ENCODE results near the gene NELFA. TPM values are rescaled to one million over a fixed set of nuclear protein-coding genes. Genes with fewer than 3 reads are reported as not detected.

Gene NELFA
- total RNA-seq, 4 donors from 2014 or later: 22.0 to 80.4 (median 31.8) TPM

DNA sequence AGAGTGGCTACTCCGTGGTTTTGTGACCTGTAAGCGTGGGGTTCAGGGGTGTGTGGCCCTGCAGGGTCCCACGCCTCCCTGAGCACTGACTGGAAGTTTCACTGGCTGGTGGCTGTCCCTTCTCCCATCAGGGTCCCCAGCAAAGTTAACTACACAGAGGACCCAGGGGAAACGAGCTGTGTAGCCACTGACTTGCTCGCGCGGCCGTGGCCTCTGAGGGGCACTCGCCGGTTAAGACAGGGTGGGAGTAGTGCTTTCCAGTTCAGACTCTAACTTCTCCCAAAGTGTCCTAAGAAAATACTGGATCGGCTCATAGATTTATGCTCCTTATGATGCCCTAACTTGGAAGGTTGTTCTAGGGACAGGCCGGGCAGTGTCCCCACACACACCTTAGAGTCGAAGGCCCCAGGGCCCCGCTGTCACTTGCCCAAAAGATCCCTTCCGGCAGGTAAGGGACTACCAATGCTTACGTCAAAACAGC, 28.2 kb downstream of the NELFA start:
- Histone ChIP-seq H3K36me3 (peaks cover 0 to 34% (median 21%) of the 10 kb centered on the region in 4 donors), H3K9me3 (no peaks in the 10 kb centered on the region), H3K27me3 (no peaks in the 10 kb centered on the region), H3K4me1 (peaks cover 0 to 5% (median 2%) of the 10 kb centered on the region in 4 donors), H3K27ac (no peak overlapping the region), H3K4me3 (no peak overlapping the region)
- intact Hi-C loops (cut with DNase I; ENCODE audit: low total_unique reads): no loop called here
- WGBS, 2 donors (ENCODE audit: low coverage in 1 of 2): 88% methylated on average over 16 of the region's 16 CpGs; no CpG with 5 or more reads in 1 of the 2 donors
- TF ChIP-seq EP300 (IDR thresholded peaks at IDR 0.05; ENCODE audit: low read depth): no peak
- TF ChIP-seq POLR2AphosphoS5 (IDR thresholded peaks at IDR 0.05): no peak
- no peak for TF ChIP-seq POLR2A (IDR thresholded peaks at IDR 0.05)
- TF ChIP-seq, protein P1, sequence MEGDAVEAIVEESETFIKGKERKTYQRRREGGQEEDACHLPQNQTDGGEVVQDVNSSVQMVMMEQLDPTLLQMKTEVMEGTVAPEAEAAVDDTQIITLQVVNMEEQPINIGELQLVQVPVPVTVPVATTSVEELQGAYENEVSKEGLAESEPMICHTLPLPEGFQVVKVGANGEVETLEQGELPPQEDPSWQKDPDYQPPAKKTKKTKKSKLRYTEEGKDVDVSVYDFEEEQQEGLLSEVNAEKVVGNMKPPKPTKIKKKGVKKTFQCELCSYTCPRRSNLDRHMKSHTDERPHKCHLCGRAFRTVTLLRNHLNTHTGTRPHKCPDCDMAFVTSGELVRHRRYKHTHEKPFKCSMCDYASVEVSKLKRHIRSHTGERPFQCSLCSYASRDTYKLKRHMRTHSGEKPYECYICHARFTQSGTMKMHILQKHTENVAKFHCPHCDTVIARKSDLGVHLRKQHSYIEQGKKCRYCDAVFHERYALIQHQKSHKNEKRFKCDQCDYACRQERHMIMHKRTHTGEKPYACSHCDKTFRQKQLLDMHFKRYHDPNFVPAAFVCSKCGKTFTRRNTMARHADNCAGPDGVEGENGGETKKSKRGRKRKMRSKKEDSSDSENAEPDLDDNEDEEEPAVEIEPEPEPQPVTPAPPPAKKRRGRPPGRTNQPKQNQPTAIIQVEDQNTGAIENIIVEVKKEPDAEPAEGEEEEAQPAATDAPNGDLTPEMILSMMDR (IDR thresholded peaks at IDR 0.05): no peak
- no peak for DNase-seq
- in situ Hi-C loops (cut with MboI; ENCODE audit: low pct_ligation_motif_present in 1 of 4, low pct_unique_long_range_greater_than_20kb in 1 of 4, low sequenced_read_pairs in 3 of 4): no loop called here

DNA sequence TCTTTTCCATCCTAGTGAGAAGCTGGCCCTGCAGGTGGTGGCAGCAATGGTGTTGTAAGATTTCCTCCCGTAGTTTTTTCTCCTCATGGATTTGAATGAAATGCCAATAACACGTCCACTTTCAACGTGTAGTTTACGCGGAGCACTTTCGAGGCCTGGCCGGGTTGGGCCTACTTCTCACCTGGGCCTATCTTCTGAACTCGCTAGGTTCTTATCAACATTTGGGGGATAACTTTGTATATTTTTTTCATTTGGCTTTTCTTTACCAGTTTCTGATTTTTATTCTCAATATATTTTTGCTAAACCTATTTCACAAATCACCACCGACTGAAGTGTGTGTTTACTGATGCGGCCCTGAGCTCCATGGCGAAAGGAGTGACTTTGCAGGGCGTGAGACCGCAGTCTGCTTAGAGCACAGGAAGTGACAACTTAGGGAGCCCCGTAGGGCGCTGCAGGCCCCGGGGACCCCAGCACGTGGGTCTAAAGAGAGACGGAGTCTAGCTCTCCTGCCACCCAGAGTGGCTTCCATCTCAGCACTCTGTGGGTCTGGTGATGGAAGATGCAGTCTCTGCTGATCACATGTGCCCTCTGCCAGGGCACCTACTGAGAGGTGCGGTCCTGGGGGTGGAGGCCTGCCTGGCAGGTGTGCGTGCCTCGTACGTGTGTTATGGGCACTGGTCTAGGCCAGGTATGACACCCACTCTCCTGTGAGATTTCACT, 29.1 kb downstream of the NELFA start:
- Histone ChIP-seq H3K36me3 (peaks cover 0 to 39% (median 21%) of the 10 kb centered on the region in 4 donors), H3K4me1 (peaks cover 0 to 5% (median 2%) of the 10 kb centered on the region in 4 donors), H3K27ac (no peak overlapping the region), H3K4me3 (no peak overlapping the region), H3K9me3 (no peaks in the 10 kb centered on the region), H3K27me3 (no peaks in the 10 kb centered on the region)
- in situ Hi-C loops (cut with MboI; ENCODE audit: low pct_ligation_motif_present in 1 of 4, low pct_unique_long_range_greater_than_20kb in 1 of 4, low sequenced_read_pairs in 3 of 4): no loop called here
- TF ChIP-seq POLR2A (IDR thresholded peaks at IDR 0.05): no peak
- TF ChIP-seq POLR2AphosphoS5 (IDR thresholded peaks at IDR 0.05): no peak
- TF ChIP-seq, protein P1 (IDR thresholded peaks at IDR 0.05): no peak
- no peak for TF ChIP-seq EP300 (IDR thresholded peaks at IDR 0.05; ENCODE audit: low read depth)
- intact Hi-C loops (cut with DNase I; ENCODE audit: low total_unique reads): no loop called here
- 84 to 90% methylated on average over 4 to 22 of the region's 22 CpGs for WGBS, 2 donors (ENCODE audit: low coverage in 1 of 2)
- DNase-seq: no peak

DNA sequence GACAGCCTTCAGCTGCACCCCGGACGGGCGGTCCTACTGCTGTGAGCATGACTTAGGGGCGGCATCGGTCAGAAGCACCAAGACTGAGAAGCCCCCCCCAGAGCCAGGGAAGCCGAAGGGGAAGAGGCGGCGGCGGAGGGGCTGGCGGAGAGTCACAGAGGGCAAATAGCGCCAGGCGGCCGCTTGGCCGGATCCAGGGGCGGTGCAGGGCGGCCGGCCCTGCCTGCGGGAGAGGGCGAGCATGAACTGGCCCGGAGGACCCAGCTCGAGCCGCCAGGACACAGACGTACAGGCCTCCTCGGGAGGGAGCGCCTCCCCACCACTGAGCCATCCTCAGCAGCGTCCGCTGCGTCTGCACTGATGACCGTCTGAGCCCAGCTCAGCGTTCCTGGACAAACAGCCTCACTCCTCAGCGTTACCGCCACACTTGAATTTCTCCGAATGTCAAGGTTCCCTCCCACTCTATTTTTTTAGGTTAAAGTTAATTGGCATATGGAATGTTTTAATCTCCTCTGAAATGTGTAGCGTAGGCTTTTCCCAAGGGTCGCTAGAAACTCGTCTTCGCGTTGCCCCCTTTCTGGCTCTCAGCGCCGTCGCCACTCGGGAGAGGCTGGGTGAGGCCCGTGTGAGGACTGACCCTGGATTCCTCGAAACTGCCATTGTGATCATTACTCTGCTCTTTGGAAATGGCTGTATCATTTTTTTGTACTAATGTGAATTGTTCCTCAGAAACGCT, 29.9 kb downstream of the NELFA start:
- Histone ChIP-seq H3K27me3 (no peaks in the 10 kb centered on the region), H3K36me3 (peaks cover 0 to 41% (median 21%) of the 10 kb centered on the region in 4 donors), H3K27ac (no peak overlapping the region), H3K4me3 (no peak overlapping the region), H3K9me3 (no peaks in the 10 kb centered on the region), H3K4me1 (peaks cover 0 to 5% (median 2%) of the 10 kb centered on the region in 4 donors)
- intact Hi-C loops (cut with DNase I; ENCODE audit: low total_unique reads): no loop called here
- no peak for TF ChIP-seq EP300 (IDR thresholded peaks at IDR 0.05; ENCODE audit: low read depth)
- no peak for TF ChIP-seq POLR2A (IDR thresholded peaks at IDR 0.05)
- no peak for TF ChIP-seq POLR2AphosphoS5 (IDR thresholded peaks at IDR 0.05)
- TF ChIP-seq, protein P1 (IDR thresholded peaks at IDR 0.05): no peak
- in situ Hi-C loops (cut with MboI; ENCODE audit: low pct_ligation_motif_present in 1 of 4, low pct_unique_long_range_greater_than_20kb in 1 of 4, low sequenced_read_pairs in 3 of 4): no loop called here
- WGBS, 2 donors (ENCODE audit: low coverage in 1 of 2): 95% methylated on average over 45 of the region's 45 CpGs; no CpG with 5 or more reads in 1 of the 2 donors
- no peak for DNase-seq

DNA sequence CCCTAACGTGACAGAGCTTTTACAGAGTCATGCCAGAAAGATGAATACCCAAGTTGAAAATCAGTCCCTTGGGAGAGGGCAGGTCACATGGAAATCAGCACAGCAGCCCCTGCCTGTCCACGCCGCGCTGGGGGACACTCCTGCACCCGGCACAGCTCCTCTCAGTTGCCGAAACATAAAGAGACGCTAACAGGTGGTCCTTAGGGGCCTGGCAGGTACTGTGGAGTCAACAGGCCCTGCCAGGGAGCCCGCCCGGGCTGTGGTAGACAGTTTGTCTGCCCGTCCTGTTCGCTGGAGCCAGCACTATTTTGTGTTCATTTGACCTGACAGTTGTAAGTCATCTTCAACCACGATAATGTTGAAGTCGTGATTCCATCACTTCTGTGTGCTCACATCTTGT, 30.5 kb downstream of the NELFA start:
- H3K36me3 ChIP-seq: peaks cover 0 to 34% (median 20%) of the 10 kb centered on the region in 4 donors
- intact Hi-C loops (cut with DNase I; ENCODE audit: low total_unique reads): no loop called here
- no peaks in the 10 kb centered on the region for H3K27me3 ChIP-seq
- WGBS, 2 donors (ENCODE audit: low coverage in 1 of 2): 93 to 96% methylated on average over 2 to 13 of the region's 13 CpGs
- in situ Hi-C loops (cut with MboI; ENCODE audit: low pct_ligation_motif_present in 1 of 4, low pct_unique_long_range_greater_than_20kb in 1 of 4, low sequenced_read_pairs in 3 of 4): no loop called here
- TF ChIP-seq POLR2A (IDR thresholded peaks at IDR 0.05) (no peak), EP300 (IDR thresholded peaks at IDR 0.05; ENCODE audit: low read depth) (no peak), POLR2AphosphoS5 (IDR thresholded peaks at IDR 0.05) (no peak)
- TF ChIP-seq, protein P1 (IDR thresholded peaks at IDR 0.05): no peak
- no peaks in the 10 kb centered on the region for H3K9me3 ChIP-seq
- peaks cover 0 to 5% (median 2%) of the 10 kb centered on the region in 4 donors for H3K4me1 ChIP-seq
- H3K4me3 ChIP-seq: no peak overlapping the region
- no peak overlapping the region for H3K27ac ChIP-seq
- DNase-seq: no peak

Measured in transverse colon (tissue), 4 donors.